ENCODE measurements around the gene TMPRSS11D. TPM values are rescaled to one million over a fixed set of nuclear protein-coding genes. Genes with fewer than 3 reads are reported as not detected.

TMPRSS11D gene
- total RNA-seq, 4 donors from 2014 or later = not detected

DNA sequence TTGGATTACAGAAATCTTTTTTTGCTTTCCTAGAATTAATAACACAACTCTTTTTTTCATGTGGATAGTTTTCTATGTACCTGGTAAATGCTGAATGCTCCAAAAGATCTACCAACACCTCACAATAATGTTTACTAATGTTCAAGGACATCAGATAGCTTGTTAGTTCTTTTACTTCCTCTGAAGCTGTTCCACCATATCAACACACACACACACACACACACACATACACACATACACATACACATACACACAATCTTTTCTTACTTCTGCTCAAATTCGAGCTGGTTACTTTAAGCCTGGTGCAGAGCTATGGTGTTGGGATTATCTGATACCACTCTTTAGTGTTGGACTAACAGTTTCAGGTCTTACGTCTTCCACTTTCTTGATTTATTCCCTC is 28.3 kb upstream of the TMPRSS11D start:
- Histone ChIP-seq H3K27me3 (no peaks in the 10 kb centered on the region), H3K27ac (no peak overlapping the region), H3K4me1 (no peaks in the 10 kb centered on the region), H3K9me3 (no peaks in the 10 kb centered on the region), H3K4me3 (no peak overlapping the region), H3K36me3 (no peaks in the 10 kb centered on the region)
- in situ Hi-C loops (cut with MboI; ENCODE audit: low sequenced_read_pairs in 4 of 4) = no loop called here
- ATAC-seq = no peak
- TF ChIP-seq, protein P1, sequence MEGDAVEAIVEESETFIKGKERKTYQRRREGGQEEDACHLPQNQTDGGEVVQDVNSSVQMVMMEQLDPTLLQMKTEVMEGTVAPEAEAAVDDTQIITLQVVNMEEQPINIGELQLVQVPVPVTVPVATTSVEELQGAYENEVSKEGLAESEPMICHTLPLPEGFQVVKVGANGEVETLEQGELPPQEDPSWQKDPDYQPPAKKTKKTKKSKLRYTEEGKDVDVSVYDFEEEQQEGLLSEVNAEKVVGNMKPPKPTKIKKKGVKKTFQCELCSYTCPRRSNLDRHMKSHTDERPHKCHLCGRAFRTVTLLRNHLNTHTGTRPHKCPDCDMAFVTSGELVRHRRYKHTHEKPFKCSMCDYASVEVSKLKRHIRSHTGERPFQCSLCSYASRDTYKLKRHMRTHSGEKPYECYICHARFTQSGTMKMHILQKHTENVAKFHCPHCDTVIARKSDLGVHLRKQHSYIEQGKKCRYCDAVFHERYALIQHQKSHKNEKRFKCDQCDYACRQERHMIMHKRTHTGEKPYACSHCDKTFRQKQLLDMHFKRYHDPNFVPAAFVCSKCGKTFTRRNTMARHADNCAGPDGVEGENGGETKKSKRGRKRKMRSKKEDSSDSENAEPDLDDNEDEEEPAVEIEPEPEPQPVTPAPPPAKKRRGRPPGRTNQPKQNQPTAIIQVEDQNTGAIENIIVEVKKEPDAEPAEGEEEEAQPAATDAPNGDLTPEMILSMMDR (IDR thresholded peaks at IDR 0.05 in 4 of 5, conservative IDR thresholded peaks at IDR 0.05 in 1 of 5) = no peak
- no peak for TF ChIP-seq POLR2A (IDR thresholded peaks at IDR 0.05)
- intact Hi-C loops (cut with DNase I; ENCODE audit: low total_unique reads) = no loop called here
- DNase-seq = no peak

DNA sequence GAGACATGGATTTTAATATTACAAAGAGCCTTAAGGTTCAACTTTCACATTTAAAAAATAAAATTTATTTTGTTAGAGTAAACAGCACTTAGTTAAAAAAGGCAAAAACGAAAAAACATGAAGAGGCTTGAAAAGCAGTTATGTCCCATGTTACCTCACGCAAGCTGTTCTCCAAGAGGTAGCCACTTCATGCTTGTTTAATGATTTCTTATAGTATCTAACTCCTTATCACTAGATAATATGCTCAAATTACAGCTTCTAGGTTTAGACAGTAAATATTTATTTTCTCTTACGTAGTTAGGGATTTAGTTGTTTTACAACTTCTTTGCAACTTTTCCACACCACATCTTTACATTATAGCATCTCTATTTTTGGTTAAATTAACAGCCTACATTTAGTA is 27.8 kb upstream of the TMPRSS11D start:
- Histone ChIP-seq H3K9me3 (no peaks in the 10 kb centered on the region), H3K27ac (no peak overlapping the region), H3K4me3 (no peak overlapping the region), H3K36me3 (no peaks in the 10 kb centered on the region), H3K27me3 (no peaks in the 10 kb centered on the region), H3K4me1 (no peaks in the 10 kb centered on the region)
- DNase-seq (no peak), ATAC-seq (no peak)
- intact Hi-C loops (cut with DNase I; ENCODE audit: low total_unique reads) (no loop called here), in situ Hi-C loops (cut with MboI; ENCODE audit: low sequenced_read_pairs in 4 of 4) (no loop called here)
- no peak for TF ChIP-seq POLR2A (IDR thresholded peaks at IDR 0.05)
- TF ChIP-seq, protein P1 (IDR thresholded peaks at IDR 0.05 in 4 of 5, conservative IDR thresholded peaks at IDR 0.05 in 1 of 5) = no peak

DNA sequence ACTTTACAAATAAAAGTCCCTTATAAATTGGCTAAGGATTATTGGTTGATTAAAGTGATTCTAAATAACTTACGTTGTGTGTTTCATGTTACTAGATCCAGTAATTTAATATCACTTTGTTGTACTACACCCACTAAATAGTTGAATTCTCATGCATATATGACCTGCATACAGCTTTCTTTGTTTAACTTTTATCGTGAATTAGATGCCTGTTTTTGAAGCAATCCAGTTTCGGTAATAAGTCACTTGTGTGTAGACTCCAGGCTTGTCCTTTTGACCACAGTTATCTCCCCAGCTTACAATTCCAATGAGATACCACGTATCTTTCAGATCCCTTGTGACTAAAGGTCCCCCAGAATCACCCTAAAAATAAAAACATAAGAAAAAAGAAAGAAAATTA is 27.3 kb upstream of the TMPRSS11D start:
- intact Hi-C loops (cut with DNase I; ENCODE audit: low total_unique reads) (no loop called here), in situ Hi-C loops (cut with MboI; ENCODE audit: low sequenced_read_pairs in 4 of 4) (no loop called here)

DNA sequence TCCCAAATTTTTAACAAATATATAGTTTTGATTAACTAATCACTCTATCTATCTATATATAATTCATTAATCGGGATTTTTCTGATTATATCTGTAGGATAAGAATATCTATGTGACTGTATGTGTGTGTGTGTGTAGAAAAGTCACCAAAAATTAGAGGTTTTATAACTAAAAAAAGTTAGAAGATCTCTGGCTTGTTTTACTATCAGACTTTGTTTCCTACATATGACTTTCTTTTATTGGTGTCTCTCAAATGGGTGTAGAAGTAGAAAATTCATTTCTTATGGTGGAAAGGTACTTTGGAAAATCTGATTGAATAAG is 26.7 kb upstream of the TMPRSS11D start:
- in situ Hi-C loops (cut with MboI; ENCODE audit: low sequenced_read_pairs in 4 of 4) = no loop called here

More for the DNA sequence above, 27.3 kb upstream of the TMPRSS11D start:
- DNase-seq (no peak), ATAC-seq (no peak)
- no peaks in the 10 kb centered on the region for H3K9me3 ChIP-seq
- no peak overlapping the region for H3K4me3 ChIP-seq
- H3K36me3 ChIP-seq = no peaks in the 10 kb centered on the region
- H3K27me3 ChIP-seq = no peaks in the 10 kb centered on the region
- H3K4me1 ChIP-seq = no peaks in the 10 kb centered on the region
- TF ChIP-seq, protein P1 (IDR thresholded peaks at IDR 0.05 in 4 of 5, conservative IDR thresholded peaks at IDR 0.05 in 1 of 5) = no peak
- TF ChIP-seq POLR2A (IDR thresholded peaks at IDR 0.05) = no peak
- H3K27ac ChIP-seq = no peak overlapping the region

More for the DNA sequence above, 26.7 kb upstream of the TMPRSS11D start:
- intact Hi-C loops (cut with DNase I; ENCODE audit: low total_unique reads) = no loop called here
- no peaks in the 10 kb centered on the region for H3K27me3 ChIP-seq
- H3K4me3 ChIP-seq = no peak overlapping the region
- TF ChIP-seq, protein P1 (IDR thresholded peaks at IDR 0.05 in 4 of 5, conservative IDR thresholded peaks at IDR 0.05 in 1 of 5) = no peak
- no peak for TF ChIP-seq POLR2A (IDR thresholded peaks at IDR 0.05)
- H3K27ac ChIP-seq = no peak overlapping the region
- ATAC-seq = no peak
- H3K4me1 ChIP-seq = no peaks in the 10 kb centered on the region
- H3K36me3 ChIP-seq = no peaks in the 10 kb centered on the region
- H3K9me3 ChIP-seq = no peaks in the 10 kb centered on the region
- DNase-seq = no peak

Measured in gastrocnemius medialis (tissue), 4 donors.